Measurements from ENCODE around the gene ANKRD49.

Gene ANKRD49

DNA sequence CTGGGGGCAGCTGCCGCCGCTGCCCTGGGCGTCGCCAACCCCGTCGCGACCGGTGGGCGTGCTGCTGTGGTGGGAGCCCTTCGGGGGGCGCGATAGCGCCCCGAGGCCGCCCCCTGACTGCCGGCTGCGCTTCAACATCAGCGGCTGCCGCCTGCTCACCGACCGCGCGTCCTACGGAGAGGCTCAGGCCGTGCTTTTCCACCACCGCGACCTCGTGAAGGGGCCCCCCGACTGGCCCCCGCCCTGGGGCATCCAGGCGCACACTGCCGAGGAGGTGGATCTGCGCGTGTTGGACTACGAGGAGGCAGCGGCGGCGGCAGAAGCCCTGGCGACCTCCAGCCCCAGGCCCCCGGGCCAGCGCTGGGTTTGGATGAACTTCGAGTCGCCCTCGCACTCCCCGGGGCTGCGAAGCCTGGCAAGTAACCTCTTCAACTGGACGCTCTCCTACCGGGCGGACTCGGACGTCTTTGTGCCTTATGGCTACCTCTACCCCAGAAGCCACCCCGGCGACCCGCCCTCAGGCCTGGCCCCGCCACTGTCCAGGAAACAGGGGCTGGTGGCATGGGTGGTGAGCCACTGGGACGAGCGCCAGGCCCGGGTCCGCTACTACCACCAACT lies 51.0 kb downstream of the ANKRD49 start:
- no peak for TF ChIP-seq EZH2 (IDR thresholded peaks at IDR 0.05; ENCODE audit: borderline replicate concordance, low read length)
- TF ChIP-seq, protein P1, sequence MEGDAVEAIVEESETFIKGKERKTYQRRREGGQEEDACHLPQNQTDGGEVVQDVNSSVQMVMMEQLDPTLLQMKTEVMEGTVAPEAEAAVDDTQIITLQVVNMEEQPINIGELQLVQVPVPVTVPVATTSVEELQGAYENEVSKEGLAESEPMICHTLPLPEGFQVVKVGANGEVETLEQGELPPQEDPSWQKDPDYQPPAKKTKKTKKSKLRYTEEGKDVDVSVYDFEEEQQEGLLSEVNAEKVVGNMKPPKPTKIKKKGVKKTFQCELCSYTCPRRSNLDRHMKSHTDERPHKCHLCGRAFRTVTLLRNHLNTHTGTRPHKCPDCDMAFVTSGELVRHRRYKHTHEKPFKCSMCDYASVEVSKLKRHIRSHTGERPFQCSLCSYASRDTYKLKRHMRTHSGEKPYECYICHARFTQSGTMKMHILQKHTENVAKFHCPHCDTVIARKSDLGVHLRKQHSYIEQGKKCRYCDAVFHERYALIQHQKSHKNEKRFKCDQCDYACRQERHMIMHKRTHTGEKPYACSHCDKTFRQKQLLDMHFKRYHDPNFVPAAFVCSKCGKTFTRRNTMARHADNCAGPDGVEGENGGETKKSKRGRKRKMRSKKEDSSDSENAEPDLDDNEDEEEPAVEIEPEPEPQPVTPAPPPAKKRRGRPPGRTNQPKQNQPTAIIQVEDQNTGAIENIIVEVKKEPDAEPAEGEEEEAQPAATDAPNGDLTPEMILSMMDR (IDR thresholded peaks at IDR 0.05; ENCODE audit: low read length), result no peak
- no peaks in the 10 kb centered on the region for H3K79me2 ChIP-seq (ENCODE audit: insufficient read depth, low read length)
- H3K27ac ChIP-seq (ENCODE audit: low read depth, low read length, poor library complexity, severe bottlenecking), result no peak overlapping the region
- H4K20me1 ChIP-seq (ENCODE audit: insufficient read depth, low read length), result no peaks in the 10 kb centered on the region
- no peaks in the 10 kb centered on the region for H3K36me3 ChIP-seq (ENCODE audit: insufficient read depth, low read length)
- H3K4me2 ChIP-seq (ENCODE audit: low read length), result no peak overlapping the region
- H3K27me3 ChIP-seq (ENCODE audit: insufficient read depth, low read length), result no peaks in the 10 kb centered on the region
- no peaks in the 10 kb centered on the region for H3K9me2 ChIP-seq (ENCODE audit: low read depth, low read length)
- no peaks in the 10 kb centered on the region for H3F3A ChIP-seq (ENCODE audit: insufficient read depth, low read length)
- H3K4me3 ChIP-seq (ENCODE audit: low read depth, low read length, poor library complexity, severe bottlenecking), result no peak overlapping the region
- no peaks in the 10 kb centered on the region for H3K4me1 ChIP-seq (ENCODE audit: insufficient read depth, low read length, severe bottlenecking)
- no peak overlapping the region for H2AFZ ChIP-seq (ENCODE audit: low read length)
- no peak overlapping the region for H3K9ac ChIP-seq (ENCODE audit: low read length)
- H3K9me3 ChIP-seq (ENCODE audit: low read length), result no peaks in the 10 kb centered on the region

DNA sequence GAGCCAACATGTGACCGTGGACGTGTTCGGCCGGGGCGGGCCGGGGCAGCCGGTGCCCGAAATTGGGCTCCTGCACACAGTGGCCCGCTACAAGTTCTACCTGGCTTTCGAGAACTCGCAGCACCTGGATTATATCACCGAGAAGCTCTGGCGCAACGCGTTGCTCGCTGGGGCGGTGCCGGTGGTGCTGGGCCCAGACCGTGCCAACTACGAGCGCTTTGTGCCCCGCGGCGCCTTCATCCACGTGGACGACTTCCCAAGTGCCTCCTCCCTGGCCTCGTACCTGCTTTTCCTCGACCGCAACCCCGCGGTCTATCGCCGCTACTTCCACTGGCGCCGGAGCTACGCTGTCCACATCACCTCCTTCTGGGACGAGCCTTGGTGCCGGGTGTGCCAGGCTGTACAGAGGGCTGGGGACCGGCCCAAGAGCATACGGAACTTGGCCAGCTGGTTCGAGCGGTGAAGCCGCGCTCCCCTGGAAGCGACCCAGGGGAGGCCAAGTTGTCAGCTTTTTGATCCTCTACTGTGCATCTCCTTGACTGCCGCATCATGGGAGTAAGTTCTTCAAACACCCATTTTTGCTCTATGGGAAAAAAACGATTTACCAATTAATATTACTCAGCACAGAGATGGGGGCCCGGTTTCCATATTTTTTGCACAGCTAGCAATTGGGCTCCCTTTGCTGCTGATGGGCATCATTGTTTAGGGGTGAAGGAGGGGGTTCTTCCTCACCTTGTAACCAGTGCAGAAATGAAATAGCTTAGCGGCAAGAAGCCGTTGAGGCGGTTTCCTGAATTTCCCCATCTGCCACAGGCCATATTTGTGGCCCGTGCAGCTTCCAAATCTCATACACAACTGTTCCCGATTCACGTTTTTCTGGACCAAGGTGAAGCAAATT lies 51.7 kb downstream of the ANKRD49 start:
- no peaks in the 10 kb centered on the region for H3K27me3 ChIP-seq (ENCODE audit: insufficient read depth, low read length)
- no peak for TF ChIP-seq EZH2 (IDR thresholded peaks at IDR 0.05; ENCODE audit: borderline replicate concordance, low read length)
- TF ChIP-seq, protein P1 (IDR thresholded peaks at IDR 0.05; ENCODE audit: low read length), result no peak
- no peaks in the 10 kb centered on the region for H3K9me3 ChIP-seq (ENCODE audit: low read length)
- H3K9me2 ChIP-seq (ENCODE audit: low read depth, low read length), result no peaks in the 10 kb centered on the region
- H4K20me1 ChIP-seq (ENCODE audit: insufficient read depth, low read length), result no peaks in the 10 kb centered on the region
- no peak overlapping the region for H2AFZ ChIP-seq (ENCODE audit: low read length)
- no peak overlapping the region for H3K9ac ChIP-seq (ENCODE audit: low read length)
- no peak overlapping the region for H3K4me3 ChIP-seq (ENCODE audit: low read depth, low read length, poor library complexity, severe bottlenecking)
- H3K27ac ChIP-seq (ENCODE audit: low read depth, low read length, poor library complexity, severe bottlenecking), result no peak overlapping the region
- no peak overlapping the region for H3K4me2 ChIP-seq (ENCODE audit: low read length)
- no peaks in the 10 kb centered on the region for H3K36me3 ChIP-seq (ENCODE audit: insufficient read depth, low read length)
- H3K4me1 ChIP-seq (ENCODE audit: insufficient read depth, low read length, severe bottlenecking), result no peaks in the 10 kb centered on the region
- H3K79me2 ChIP-seq (ENCODE audit: insufficient read depth, low read length), result no peaks in the 10 kb centered on the region
- no peaks in the 10 kb centered on the region for H3F3A ChIP-seq (ENCODE audit: insufficient read depth, low read length)

DNA sequence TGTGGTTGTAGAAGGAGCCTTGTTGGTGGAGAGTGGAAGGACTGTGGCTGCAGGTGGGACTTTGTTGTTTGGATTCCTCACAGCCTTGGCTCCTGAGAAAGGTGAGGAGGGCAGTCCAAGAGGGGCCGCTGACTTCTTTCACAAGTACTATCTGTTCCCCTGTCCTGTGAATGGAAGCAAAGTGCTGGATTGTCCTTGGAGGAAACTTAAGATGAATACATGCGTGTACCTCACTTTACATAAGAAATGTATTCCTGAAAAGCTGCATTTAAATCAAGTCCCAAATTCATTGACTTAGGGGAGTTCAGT lies 52.3 kb downstream of the ANKRD49 start:
- no peak for TF ChIP-seq EZH2 (IDR thresholded peaks at IDR 0.05; ENCODE audit: borderline replicate concordance, low read length)
- TF ChIP-seq, protein P1 (IDR thresholded peaks at IDR 0.05; ENCODE audit: low read length), result no peak
- Histone ChIP-seq H3K79me2 (ENCODE audit: insufficient read depth, low read length) (no peaks in the 10 kb centered on the region), H3K36me3 (ENCODE audit: insufficient read depth, low read length) (no peaks in the 10 kb centered on the region), H3K4me2 (ENCODE audit: low read length) (no peak overlapping the region), H3K9ac (ENCODE audit: low read length) (no peak overlapping the region), H2AFZ (ENCODE audit: low read length) (no peak overlapping the region), H3K4me3 (ENCODE audit: low read depth, low read length, poor library complexity, severe bottlenecking) (no peak overlapping the region), H3K27me3 (ENCODE audit: insufficient read depth, low read length) (no peaks in the 10 kb centered on the region), H3K4me1 (ENCODE audit: insufficient read depth, low read length, severe bottlenecking) (no peaks in the 10 kb centered on the region), H4K20me1 (ENCODE audit: insufficient read depth, low read length) (no peaks in the 10 kb centered on the region), H3F3A (ENCODE audit: insufficient read depth, low read length) (no peaks in the 10 kb centered on the region), H3K9me2 (ENCODE audit: low read depth, low read length) (no peaks in the 10 kb centered on the region), H3K9me3 (ENCODE audit: low read length) (no peaks in the 10 kb centered on the region), H3K27ac (ENCODE audit: low read depth, low read length, poor library complexity, severe bottlenecking) (no peak overlapping the region)

Measured in OCI-LY1 (cell line).